Mammary epithelial cell (primary cell): ENCODE measurements around the gene ATP7B.

Source experiments
- EZH2 ChIP-seq: IDR thresholded peaks from 2 replicates; pipeline ENCODE4 v1.6.1; 2012; ENCODE audit warnings: low read length, inconsistent platforms, borderline replicate concordance
- TF ChIP-seq, protein P1 (sequence below), 2 donors: IDR thresholded peaks in 1 of 2; conservative IDR thresholded peaks in 1 of 2; 2 replicates each; pipeline ENCODE4 v1.5.1; 2011 to 2012; ENCODE audit warnings: inconsistent platforms in 2 of 2, low read length in 2 of 2, mild to moderate bottlenecking in 2 of 2, control low read depth in 1 of 2, low read depth in 1 of 2; ENCODE audit not compliant: insufficient read depth in 1 of 2; ENCODE audit errors: extremely low read depth in 1 of 2

- TF ChIP-seq, protein P1, sequence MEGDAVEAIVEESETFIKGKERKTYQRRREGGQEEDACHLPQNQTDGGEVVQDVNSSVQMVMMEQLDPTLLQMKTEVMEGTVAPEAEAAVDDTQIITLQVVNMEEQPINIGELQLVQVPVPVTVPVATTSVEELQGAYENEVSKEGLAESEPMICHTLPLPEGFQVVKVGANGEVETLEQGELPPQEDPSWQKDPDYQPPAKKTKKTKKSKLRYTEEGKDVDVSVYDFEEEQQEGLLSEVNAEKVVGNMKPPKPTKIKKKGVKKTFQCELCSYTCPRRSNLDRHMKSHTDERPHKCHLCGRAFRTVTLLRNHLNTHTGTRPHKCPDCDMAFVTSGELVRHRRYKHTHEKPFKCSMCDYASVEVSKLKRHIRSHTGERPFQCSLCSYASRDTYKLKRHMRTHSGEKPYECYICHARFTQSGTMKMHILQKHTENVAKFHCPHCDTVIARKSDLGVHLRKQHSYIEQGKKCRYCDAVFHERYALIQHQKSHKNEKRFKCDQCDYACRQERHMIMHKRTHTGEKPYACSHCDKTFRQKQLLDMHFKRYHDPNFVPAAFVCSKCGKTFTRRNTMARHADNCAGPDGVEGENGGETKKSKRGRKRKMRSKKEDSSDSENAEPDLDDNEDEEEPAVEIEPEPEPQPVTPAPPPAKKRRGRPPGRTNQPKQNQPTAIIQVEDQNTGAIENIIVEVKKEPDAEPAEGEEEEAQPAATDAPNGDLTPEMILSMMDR (conservative IDR thresholded peaks at IDR 0.05 in 1 of 2, IDR thresholded peaks at IDR 0.05 in 1 of 2; ENCODE audit: extremely low read depth in 1 of 2, insufficient read depth in 1 of 2, low read depth in 1 of 2, low read length in 2 of 2) = no peak
- no peak for TF ChIP-seq EZH2
Measured at GRCh38 chr13:51997186-51997585, 14.1 kb downstream of the ATP7B start.
